HTR-8/SVneo (cell line): ENCODE results near the gene ATP2A3.
"Not testable (repeated sequence)": the region's sequence is repeated elsewhere in the genome, so short reads cannot be mapped to it uniquely, and the experiment has no call there.

Source experiments
- DNase-seq: peaks from one replicate; pipeline ENCODE4 v3.0.0; 2011; ENCODE audit warnings: low spot score, mixed read lengths; ENCODE audit not compliant: insufficient read length
- FAIRE-seq: peaks from 2 replicates; lab custom pipeline; 2011; peaks lifted over from hg19 to GRCh38; lab: Jason Lieb, UNC

ATP2A3 gene

DNA sequence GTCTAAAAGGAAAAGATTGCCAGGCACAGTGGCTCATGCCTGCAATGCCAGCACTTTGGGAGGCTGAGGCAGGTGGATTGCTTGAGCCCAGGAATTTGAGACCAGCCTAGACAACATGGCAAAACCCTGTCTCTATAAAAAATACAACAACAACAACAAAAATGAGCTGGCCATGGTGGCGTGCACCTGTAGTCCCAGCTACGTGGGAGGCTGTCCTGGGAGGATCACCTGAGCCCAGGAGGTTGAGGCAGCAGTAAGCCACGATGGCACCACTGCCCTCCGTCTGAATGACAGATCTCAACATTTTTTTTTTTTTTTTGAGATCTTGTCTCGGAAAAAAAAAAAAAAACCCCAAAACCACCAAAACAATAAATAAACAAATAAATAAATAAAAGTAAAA lies 28.1 kb upstream of the ATP2A3 start:
- FAIRE-seq (no peak), DNase-seq (no peak)

DNA sequence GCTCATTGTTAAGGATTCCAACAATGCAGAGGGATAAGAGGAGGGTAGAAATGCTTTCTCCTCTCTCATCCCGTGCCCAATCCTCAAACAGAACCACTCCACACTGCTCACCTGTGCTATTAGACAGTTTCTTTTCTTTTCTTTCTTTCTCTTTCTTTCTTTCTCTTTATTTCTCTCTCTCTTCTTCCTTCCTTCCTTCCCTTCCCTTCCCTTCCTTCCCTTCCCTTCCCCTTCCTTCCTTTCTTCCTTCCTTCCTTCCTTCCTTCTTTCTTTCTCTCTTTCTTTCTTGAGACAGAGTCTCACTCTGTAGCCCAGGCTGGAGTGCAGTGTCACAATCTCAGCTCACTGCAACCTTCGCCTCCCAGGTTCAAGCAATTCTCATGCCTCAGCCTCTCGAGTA lies 27.5 kb upstream of the ATP2A3 start:
- not testable (repeated sequence) for FAIRE-seq, DNase-seq

DNA sequence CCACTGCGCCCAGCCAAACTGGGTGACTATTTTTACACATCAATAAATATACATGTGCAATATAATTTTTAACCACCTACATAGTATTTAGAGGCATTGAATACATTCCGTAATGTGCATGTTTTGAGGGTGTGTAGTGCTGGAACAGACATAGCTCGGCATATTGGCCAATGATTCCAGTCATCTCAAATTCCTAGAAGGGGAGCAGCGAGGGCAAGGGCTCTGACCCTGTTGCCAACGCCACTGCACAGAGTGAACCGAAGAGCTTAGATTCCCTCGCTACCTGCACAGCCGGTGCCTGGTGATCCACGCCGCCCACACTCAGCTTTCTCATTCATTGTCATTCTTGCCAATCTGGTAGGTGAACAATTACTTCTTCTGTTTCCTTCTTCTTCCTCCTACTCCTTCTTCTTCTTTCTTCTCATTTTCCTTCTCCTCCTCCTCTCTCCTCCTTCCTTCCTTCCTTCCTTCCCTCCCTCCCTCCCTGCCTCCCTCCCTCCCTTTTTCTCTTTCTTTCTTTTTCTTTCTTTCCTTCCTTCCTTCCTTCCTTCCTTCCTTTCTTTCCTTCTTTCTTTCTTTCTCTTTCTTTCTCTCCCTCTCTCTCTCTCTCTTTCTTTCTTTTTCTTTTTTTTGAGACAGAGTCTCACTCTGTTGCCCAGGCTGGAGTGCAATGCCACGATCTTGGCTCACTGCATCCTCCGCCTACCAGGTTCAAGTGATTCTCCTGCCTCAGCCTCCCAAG lies 26.3 kb upstream of the ATP2A3 start:
- FAIRE-seq (no peak), DNase-seq (no peak)

DNA sequence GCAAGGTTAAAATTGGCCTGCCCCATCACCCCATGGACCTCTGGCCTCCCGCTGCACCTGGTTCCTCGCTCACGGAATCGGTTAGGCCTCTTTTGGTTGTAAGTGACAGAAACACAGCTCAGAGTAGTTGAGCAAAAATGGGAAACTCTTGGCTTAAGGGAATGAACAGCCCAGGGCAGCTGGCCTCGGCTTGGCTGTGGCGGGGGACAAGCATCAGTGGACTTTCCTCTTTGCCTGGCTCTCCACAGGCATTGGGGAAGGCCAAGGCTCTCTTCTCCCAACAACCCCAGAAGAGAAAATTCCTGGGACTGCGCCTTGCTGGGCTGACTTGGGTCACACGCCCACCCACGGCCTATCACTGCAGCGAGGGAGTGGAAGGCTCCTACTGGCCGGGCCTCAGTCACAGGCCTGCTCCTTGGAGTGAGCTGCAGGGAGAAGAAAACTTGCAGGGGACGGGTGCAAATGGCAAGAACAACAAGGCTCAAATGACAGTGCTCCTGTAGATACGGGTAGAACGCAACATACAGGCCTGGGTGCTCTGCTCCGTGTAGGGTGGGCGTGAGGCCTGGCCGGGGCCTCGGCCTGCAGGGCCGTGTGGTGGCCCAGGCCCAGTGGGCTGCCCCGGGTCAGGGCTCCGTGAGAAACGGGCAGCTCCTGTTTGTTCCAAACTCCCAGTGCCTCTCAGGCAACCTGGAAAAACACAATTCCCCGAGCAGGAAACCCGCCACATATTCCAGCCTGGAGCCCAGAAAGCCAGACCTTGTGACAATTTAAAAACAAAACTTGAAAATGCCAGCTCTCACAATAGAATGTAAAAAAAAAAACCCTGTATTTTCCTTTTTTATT lies 25.0 kb upstream of the ATP2A3 start:
- FAIRE-seq (no peak), DNase-seq (no peak)

DNA sequence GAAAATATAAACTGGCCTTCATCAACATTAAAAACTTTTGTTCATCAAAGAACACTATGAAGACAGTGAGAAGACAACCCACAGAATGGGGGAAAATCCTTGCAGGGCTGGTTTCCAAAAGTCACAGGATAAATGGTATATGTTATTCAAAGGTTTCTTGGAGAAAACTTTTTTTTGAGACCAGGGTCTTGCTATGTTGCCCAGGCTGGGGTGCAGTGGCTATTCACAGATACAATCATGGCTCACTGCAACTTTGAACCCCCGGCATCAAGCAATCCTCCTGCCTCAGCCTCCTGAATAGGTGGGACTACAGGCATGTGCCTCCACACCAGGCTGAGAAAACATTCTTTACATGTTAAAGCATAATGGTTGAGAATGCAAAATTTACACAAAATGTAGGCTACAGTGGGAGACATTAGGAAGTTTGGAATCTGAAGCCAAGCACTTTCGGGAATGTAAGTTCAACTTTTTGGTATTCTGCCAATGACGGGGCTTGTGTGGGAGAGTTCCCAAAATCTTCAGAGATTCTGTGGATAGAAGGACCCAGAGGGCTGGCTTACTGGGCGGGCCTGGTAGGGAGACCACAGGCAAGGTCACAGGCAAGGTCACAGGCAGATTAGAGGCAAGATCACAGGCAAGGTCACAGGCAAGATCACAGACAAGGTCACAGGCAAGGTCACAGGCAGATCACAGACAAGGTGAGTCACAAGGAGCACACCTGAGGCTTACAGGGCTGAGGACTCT lies 24.2 kb upstream of the ATP2A3 start:
- FAIRE-seq (peak; percentile 42), DNase-seq (no peak)

DNA sequence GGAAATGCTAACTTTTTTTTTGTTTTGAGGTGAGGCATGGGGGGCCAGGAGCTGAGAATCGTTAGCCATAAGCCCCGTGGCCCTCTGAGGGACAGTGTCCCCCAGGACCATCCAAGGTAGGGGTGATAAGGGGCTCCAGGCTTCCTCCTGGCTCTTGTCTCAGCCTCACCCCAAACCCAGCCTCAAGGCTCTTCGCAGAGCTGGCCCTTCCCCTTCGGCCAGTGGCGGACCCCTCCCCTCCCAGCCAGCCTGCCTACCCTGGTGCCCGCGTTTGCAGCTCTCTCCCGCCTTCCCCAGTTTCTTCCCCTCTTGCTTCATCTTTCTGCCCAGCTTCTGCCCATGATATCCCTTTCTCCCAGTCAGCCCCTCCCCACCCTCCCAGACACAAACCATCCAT lies 22.7 kb upstream of the ATP2A3 start:
- no peak for DNase-seq
- no peak for FAIRE-seq

DNA sequence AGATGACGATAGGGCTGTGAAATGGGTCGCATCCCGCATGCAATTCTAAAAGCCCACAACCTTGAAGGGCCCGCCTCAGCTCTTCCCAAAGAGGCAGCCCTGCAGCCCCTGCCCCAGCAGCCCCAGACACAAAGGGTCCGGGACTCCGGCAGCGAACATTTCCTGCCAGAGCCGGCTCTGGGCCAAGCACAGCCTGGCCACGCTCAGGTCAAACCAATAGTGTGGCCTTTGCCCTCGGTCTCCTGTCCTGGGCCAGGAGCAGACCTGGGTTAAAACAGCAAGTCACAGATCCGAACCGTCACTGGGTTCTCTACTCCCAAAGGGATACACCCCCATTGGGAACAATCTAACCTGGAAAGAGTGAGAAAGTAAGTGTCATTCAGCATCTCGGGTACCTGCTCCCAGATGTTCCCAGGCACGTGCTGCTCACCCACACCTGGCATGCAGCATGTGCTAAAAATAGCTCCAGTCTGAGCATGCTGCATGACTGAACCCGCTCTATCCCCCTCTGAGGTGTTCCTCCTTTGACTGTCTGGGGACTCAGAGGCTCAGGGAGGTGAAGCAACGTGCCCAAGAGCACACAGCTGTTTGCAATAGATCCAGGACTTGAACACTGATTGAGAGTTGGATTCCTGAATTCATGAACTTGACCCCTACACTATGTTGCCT lies 22.2 kb upstream of the ATP2A3 start:
- DNase-seq (no peak), FAIRE-seq (peak; percentile 46)

DNA sequence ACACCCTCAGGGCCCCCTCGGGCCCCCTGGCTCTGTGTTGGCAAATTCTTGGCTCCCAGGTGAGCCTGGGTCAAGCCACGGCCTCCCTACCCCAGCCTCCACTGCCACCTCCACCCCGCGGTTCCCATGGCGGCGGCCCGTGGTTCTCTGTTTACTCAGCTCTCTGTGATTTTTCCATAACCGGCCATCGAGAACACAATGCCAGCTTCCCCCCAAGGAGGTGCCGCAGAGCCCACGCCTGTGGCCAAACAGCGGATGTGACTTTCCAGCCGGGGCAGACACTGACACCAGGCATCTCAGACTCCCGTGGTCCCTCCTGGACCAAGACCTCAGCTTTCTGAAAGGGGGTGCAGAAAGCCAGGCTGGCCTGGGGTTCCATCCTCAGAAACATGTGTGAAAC lies 21.6 kb upstream of the ATP2A3 start:
- FAIRE-seq = no peak
- DNase-seq = no peak

DNA sequence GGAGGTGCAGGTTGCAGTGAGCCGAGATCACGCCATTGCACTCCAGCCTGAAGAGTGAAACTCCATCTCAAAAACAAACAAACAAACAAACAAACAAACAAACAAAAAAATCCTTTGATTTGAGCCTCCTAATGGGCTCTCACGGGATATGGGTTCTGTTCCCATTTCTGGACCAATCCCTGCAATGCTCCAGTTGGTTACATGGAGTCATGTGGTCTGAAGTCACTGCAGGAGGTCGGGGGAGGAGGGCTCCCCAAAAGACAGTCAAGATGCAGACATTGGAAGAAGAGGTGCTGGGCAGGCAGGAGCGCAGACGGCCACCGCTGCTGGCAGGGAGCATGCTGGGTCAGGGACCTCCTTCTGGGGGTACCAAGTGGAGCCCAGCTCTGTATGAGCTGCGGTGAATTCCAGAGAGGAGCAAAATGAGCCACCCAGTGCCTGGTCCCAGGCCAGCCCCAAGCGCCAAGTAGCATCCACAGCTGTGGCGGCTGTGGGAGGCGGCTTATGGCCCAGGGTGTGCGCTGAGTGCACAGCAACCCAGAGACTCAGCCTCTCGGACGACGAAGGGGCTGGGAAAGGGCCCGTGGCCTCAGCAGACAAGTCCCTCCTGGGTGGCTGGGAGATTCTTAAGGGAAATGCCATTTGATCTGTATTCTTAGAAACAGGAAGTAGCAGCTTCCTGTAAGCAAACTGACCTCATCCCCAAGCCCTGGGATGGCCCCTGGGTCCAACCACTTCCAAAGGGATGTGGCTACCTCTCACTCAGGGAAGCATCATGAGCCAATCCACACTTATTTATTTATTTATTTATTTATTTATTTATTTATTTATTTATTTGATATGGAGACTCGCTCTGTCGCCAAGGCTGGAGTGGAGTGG lies 19.6 kb upstream of the ATP2A3 start:
- FAIRE-seq (no peak), DNase-seq (peak; percentile 69)

DNA sequence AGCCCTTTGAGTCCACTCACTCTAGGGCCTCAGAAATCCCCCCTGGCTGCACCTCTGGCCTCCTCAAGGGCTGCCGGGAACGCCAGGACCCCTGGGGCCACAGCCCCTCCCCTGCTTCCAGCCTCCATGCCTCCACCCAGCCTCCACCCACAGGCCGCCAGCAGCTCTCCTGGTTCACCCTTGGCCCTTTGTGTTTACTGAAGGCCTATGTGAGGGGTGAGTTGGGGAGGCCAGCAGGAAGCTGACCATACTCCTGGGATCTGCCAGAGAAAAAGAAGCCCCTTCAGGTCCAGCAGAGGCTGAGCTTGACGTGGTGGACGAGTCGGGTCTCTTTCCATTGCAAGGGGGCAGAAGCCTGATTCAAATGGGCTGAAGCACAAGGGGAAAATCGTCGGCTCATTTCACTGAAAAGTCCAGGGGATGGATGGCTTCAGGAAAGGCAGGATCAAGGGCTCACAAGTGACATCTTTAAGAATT lies 18.3 kb upstream of the ATP2A3 start:
- no peak for FAIRE-seq
- DNase-seq = no peak

DNA sequence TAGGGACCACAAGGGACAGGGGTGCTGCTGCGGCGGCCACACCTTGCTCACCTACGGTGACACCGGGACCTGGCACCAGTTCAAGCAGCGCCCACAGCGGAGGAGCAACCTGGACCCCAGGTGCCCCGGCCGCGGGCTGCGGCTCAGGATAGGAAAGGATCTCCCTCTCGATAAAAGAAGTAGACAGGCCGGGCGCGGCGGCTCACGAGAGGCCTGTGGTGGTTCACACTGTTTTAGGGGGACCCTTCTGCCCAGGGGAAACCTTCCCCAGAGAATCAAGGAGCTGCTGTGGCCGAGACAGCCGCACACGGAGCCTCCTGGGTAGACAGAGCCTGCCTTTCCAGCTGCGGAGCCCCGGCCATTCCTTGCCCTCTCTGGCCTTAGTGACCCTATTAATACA lies 17.9 kb upstream of the ATP2A3 start:
- DNase-seq (no peak), FAIRE-seq (no peak)

DNA sequence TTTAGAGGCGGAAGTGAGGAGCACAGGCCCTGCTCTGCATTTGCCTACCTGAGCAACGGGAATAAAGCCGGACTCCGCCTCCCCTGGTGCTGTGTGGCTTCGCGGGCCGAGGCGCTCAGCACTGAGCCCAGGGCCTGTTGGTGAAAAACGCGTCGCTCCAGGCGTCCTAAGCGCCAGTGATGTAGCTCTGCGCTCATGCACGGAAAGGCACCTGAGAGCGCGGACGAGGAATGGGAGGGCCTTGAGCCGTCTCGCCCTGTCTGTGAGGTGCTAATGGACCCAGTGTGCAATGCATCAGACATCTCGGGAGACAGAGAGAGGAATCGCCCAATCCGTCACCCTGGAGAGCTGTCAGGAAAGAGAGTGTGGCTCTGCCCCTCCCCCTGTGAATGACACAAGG lies 17.2 kb upstream of the ATP2A3 start:
- no peak for DNase-seq
- no peak for FAIRE-seq

DNA sequence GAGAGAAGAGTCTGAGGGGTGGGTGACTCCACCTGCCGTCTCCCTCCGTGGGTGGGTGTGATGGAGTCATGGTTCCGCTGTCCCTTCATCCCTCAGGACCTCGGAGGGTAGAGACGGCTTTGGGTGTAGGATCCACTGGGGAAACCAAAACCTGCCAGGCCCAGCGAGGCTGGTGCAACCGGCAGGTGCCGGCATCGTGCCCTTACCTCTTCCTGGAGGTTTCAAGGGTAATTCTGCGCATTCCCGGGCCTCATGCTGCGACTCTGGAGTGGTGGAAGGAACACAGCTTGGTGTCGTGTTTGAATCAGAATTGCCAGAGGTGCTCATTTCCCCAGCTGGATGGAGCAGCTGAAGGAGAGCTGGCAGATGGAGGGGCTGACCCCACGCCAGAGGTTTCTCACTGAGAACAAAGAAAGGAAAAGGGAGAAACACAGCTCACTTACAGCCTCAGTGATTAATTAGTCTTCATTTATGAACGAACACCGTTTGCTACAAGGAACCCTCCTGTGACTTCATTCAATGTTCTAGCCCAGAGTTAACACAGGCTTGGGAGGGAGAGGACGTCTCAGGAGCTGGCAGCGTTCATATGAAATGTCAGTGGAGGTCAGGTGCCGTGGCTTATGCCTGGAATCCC lies 16.3 kb upstream of the ATP2A3 start:
- FAIRE-seq (no peak), DNase-seq (no peak)

DNA sequence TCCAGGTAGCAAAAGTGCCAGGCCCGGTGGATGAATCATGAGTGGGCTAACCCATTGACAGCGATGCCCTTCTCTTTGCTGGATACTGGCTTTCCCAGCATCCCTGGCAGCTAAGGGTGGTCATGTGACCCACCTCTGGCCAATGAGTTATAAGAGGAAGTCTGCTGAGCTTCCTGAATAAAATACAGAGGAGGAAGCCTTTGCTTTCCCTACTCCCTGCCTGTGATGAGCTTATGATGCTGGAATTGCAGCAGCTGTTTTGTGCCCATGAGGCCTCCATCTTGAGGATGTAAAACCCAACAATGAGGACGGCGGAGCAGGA lies 15.0 kb upstream of the ATP2A3 start:
- no peak for FAIRE-seq

DNA sequence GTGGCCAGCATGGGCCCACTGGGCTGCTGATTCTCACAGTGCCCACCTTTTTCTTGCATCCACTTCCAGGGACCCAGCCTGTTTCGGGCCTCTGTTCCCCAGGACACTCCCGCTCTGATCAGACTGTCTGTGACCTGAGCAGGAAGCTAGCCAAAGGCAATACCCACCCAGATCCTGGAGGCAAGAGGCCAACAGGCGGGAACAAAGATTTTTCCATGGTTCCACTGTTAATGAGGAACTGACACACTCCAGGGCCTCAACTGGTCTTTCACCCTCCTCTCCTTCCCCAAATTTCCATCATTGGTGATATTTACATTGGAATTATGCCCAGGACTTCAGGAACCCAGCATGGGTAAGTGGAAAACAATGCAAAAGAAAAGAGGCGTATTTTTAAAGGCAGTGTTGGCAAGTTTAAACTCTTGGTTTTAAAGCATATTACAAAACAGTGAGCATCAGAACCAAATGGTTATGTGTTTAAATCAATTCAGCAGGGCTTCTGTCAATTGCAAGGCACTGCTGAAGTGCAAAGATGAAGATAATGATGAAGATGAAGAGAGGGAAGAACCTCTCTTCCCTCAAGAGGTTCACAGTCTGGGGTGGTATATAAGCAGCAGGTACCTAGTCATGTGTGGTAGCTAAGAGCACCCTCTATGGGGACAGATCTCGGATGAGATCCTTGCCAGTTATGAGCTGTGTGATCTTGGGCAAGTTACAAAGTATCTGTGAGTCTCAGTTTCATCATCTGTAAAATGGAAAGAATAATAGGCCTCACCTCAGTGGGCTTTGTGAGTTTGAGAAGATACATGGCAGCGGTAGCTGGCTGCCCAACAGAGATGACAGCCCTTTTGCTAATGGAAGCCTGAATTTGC lies 14.4 kb upstream of the ATP2A3 start:
- DNase-seq (no peak), FAIRE-seq (no peak)

More for the DNA sequence above, 15.0 kb upstream of the ATP2A3 start:
- no peak for DNase-seq

DNA sequence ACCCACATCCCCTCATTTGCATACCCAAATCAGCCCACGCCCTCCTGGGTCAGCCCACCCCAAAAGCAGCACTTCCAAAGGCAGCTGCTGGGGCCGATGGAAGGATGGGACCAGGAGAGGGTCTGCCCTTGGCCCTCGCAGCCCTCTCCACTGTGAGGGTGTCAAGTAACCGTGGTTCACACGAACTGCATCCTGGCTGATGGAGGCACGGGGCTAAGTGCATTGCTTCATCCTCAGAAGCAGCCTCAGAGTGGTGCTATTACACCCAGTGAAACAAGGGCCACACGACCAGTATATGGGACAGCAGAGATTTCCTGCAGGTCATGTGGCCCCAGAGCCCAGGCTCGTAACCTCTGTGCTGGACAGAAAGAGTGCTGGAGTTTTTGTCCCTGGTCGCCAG lies 13.2 kb upstream of the ATP2A3 start:
- DNase-seq = no peak
- no peak for FAIRE-seq

DNA sequence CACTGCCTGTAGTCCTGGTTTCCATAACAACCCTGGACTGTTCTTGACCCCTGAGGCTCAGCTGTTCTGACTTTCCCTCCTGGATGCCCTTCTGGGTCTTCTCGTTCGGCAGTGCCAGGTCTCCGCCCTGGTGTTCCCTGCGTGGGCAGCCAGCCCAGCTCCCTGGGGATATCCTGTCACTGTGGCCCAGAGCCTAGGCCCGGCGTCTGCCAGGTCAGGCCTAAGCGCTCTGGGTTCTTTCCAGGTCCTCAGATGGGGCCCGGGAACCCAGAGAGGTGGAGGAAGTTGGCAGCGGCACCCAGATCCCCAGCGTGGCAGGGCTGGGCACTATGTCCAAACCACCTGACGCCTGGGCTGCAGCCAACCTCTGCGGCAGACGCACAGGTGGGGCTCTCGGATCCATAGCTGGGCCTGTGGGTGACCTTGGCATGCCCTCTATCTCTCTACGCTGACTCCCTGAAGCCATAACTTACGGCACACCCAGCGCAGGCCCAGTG lies 12.5 kb upstream of the ATP2A3 start:
- DNase-seq (no peak), FAIRE-seq (no peak)

DNA sequence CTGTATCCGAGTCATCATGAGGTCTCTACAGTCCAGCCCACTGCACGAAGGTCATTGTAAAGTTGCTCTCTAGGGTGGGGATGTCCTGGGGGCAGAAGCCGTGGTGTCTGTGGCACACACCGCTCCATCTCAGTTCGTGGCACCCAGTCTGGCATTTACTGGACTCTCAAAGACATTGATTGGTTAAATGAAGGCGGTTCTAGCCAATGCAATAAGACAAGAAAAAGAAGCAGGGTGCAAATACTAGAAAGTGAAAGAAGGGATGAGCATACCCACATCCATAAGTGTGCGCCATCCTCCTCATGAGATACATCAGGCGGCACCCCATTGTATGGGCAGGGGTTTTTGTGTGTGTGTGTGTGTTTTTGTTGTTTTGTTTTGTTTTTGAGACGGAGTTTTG lies 10.7 kb upstream of the ATP2A3 start:
- FAIRE-seq = no peak
- no peak for DNase-seq
